Left ventricle myocardium superior (tissue), 1 donor: Measurements from ENCODE around the gene CBLN3. TPM values are rescaled to one million over a fixed set of nuclear protein-coding genes. Genes with fewer than 3 reads are reported as not detected.
"Not testable (repeated sequence)": the region's sequence is repeated elsewhere in the genome, so short reads cannot be mapped to it uniquely, and the experiment has no call there.

Source experiments
- ATAC-seq: fragments of 200-7000 bp; cut with Tn5 transposase; one replicate; pipeline ENCODE4 v1.9.1; 2020; ENCODE audit warnings: mild to moderate bottlenecking, moderate library complexity
- DNase-seq: peaks from one replicate; pipeline ENCODE4 v3.0.0-alpha.2; 2020
- intact Hi-C: fragments of 100-400 bp; cut with micrococcal nuclease; formaldehyde crosslinking; loops from one replicate; pipeline ENCODE4 v1.11.0; 2022
- total RNA-seq: library from RNA; stranded (reverse); fragmentation: NEBNext Ultra II Directional; extraction: Animal tissue kit (Norgen Biotek cat#: 25700); gene quantifications from one replicate; pipeline ENCODE4 v1.2.1, GENCODE V29; 2021
- donor health status: DM: no; HTN: yes; CAD: no; lungs with severe emphysema.

CBLN3 gene
- total RNA-seq, 1 donor from 2014 or later, result 2.3 TPM

GRCh38 chr14:24392325-24393091 is 37.0 kb downstream of the CBLN3 start:
- DNase-seq (no peak), ATAC-seq (no peak)
- intact Hi-C loops, result no loop called here

- intact Hi-C loops, result no loop called here
- DNase-seq, result no peak
- ATAC-seq, result no peak
Observed at GRCh38 chr14:24390701-24391468, 38.6 kb downstream of the CBLN3 start.

DNA sequence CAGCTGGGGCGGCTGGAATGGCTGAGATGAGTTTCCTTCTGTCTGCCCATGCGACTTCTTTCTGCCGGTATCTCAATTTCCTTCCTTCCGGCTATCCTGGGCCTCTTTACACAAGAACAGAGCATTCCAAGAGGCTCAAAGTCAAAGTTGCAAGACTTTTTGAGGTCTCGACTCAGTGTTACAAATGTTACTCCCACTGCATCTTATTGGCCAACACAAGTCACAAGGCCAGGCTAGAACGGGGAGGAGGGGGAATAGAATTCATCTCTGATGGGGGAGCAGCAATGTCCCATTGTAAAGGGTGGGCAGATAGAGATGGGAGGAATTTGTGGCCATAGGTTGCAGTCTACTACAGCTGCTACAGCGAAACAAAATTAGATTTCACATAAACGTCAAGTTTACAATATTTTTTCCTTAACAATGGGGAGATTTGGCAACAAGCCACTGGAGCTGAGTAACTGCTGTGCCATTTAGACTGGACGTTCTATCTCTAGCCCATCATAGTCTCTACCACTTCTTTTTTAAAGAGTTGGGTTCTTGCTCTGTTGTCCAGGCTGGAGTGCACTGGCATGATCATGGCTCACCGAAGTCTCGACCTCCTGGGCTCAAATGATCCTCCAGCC is 40.1 kb downstream of the CBLN3 start:
- intact Hi-C loops, result no loop called here
- DNase-seq, result no peak
- peak; percentile 27 for ATAC-seq

DNA sequence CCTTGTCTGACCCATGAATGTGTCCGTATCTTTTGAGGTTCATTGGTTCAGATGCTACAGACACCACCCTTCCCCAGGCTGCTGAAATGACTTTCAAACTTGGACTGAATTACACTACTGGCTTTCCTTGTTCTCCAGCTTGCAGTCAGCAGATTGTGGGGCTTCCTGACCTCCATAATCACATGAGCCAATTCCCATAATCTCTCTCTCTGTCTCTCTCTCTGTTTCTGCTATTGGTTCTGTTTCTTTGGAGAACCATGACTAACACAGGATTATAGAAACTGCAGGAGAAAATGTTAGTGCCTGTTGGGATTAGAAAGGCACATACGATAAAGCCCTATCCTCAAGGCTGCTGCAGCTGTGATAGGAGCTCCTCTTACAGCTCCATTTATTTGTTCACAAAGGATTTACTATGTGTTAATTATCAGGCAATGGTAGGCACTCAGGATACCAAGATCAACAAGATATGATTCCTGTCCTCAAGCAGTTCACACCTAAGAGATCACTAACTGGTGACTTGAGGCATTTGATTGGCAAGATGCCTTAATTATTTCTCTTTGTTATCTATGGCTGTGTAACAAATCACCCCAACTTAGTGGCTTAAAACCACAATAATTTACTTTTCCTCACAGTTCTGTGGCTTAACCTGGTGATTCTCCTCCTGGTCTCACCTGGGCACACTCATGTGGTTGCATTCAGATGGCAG is 40.8 kb downstream of the CBLN3 start:
- intact Hi-C loops, result no loop called here
- ATAC-seq (peak; percentile 28), DNase-seq (no peak)

GRCh38 chr14:24387579-24387978 is 41.9 kb downstream of the CBLN3 start:
- ATAC-seq, intact Hi-C loops, DNase-seq: not testable (repeated sequence)

DNA sequence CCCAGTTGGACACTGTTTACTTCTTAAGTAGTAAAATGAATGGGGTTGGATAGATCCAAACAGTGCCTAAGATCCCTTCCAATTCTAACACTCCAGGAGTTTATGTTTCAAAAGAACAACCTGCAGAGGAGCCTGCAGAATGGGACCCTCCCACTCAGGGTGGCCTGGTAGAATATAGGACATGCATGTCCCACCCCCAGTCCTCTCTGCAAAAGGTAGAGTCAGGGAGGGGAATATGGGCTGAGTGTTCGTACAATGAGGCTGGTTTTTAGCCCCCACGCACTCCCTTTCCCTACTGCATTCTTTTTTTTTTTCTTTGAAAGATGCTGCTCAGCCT is 42.5 kb downstream of the CBLN3 start:
- intact Hi-C loops, result no loop called here
- no peak for ATAC-seq
- no peak for DNase-seq

DNA sequence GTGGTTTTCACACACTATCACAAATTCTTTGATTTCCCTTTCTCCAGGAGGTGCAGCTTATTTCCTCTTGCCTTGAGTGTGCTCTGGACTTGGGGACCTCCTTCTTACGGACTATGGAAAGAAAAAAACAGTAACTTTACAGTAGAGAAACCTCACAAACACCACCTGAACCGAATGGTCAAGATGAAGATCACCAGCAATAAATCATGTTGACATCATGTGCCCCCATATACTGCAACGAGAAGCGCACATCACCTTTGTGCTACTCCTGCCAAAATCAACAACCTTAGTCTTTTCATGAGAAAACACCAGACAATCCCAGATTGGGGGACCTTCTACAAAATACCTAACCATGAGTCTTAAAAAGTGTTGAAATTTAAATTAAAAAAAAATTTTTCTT is 43.9 kb downstream of the CBLN3 start:
- DNase-seq (no peak), ATAC-seq (no peak)
- intact Hi-C loops, result no loop called here

GRCh38 chr14:24384169-24384568 is 45.3 kb downstream of the CBLN3 start:
- no peak for DNase-seq
- intact Hi-C loops, result no loop called here
- ATAC-seq, result no peak

- no peak for DNase-seq
- ATAC-seq, result peak; percentile 32
- intact Hi-C loops, result no loop called here
Observed at GRCh38 chr14:24382064-24382371, 47.5 kb downstream of the CBLN3 start.

- intact Hi-C loops, result no loop called here
- DNase-seq, result no peak
Observed at GRCh38 chr14:24381363-24382063, 48.0 kb downstream of the CBLN3 start.

DNA sequence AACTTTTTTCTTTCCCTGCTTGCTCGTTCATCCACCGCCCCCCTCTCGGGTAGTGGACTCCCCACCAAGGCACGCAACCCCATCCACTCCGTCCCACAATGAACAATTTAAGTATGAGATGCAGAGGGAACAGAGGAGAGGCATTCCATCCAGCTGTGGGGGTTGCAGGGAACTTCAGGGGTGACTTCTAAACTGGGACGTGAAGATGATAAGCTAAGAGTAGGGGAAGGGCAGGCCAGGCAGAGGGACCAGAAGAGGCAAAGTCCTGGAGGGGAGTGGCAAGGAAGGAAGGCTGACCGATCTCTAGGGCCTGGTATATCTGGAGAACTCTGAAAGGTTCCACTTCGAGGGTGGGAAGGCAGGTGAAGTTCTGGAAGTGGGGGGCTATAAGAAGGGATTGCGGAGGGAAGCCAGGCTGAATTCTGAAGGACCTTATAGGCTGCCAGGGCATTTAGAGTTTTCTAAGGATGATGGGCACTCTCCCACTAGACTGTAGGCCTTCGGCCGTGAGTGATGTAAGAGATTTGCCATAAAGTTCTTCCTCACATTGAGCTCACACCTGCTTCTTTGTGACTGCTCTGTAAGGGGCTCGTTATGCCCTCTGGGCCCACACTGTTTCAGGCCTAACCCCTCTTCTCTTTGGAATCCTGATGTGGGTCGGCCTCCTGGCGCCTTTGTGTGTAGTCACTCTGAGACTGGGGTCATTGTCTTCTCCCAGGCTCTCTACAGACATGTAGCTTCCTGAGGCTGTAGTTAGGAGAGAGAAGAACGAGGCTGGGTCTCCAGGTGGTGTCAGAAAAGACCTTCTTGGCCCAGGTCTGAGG is 49.3 kb downstream of the CBLN3 start:
- no peak for DNase-seq

More at GRCh38 chr14:24381363-24382063, 48.0 kb downstream of the CBLN3 start:
- ATAC-seq, result no peak

DNA sequence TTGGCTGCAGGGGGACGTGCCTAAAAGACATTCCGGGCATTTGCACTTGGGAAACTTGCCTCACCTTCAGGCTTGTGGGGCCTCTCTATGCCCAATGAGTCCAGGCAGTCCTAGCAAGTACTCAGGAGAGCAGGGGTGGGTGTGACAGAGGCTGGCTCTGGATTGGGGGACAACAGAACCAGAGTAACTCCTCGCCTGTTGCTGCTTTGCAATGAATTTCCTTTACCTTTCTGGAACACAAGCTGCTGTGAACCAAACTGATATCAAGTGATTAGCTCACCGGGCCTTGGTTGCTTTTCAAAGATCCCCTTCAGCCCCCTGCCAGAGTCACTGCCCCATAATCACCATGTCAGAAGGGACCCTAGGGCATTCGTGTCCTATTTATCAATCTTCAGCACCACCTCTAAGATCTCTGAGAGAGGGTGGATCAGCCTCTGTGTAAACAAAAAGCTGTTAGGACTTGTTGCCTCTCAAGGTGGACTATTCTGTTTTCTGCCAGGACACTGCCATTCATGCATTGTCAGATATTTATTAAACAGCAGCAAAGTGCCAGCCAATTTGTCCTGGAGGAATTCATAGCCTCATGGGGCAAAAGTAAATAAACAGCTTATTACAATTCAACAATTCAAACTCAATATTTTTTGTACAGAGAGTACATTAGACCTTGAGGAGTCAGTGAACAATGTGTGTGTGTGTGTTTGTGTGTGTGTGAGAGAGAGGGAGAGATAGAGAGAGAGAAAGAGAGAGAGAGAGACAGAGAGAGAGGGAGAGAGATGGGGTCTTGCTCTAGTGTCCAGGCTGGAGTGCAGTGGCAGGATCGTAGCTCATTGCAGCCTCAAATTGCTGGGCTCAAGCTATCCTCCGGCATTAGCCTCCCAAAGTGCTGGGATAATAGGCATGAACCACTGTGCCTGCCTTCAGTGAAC is 50.2 kb downstream of the CBLN3 start:
- no peak for ATAC-seq
- intact Hi-C loops, result no loop called here
- DNase-seq, result no peak

More for the DNA sequence above, 49.3 kb downstream of the CBLN3 start:
- intact Hi-C loops, result no loop called here
- no peak for ATAC-seq

GRCh38 chr14:24378327-24378726 is 51.1 kb downstream of the CBLN3 start:
- intact Hi-C loops, result no loop called here
- ATAC-seq (no peak), DNase-seq (no peak)

DNA sequence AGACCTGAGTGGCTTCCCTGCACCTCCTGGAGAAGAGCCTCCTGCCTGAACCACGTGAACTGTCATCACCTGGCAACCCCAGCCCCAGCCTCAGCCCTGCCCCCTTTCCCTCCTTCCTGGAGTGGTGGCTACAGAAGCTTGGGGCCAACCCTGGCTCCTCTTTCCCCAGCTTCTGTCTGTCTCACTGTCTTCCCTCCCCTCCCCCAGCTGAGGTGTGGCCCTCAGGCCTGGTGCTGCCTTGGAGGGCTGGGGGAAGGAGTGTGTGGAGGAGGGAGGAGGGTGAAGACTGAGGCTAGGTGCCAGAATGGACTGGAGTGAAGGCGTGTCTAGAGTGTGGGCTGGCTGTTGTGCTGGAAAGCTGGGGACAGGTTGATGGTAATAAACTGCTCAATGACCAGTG is 51.8 kb downstream of the CBLN3 start:
- intact Hi-C loops, result no loop called here
- DNase-seq (no peak), ATAC-seq (peak; percentile 42)

DNA sequence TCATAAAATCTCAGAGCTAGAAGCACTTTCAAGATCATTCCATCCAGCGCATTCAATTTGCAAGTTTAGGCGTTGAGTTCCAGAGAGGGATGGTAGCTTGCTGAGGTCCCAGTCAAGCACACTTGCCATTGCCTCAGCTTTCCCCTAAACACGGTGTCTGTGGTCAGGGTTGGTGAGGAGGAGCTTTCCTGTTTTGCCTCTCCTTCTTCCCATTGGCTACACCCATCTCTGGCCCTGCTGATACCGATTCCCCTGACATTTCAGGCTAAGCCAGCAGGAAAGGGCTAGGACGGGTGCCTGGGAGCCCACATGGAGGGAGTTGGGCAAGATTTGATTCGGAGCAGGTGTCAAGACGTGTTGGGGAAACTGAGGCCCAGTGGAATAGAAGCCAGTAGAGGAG is 52.3 kb downstream of the CBLN3 start:
- intact Hi-C loops, result no loop called here
- DNase-seq (no peak), ATAC-seq (no peak)
